Measurements from ENCODE around the gene GOLIM4.
"Not testable (repeated sequence)": the region's sequence is repeated elsewhere in the genome, so short reads cannot be mapped to it uniquely, and the experiment has no call there.

GOLIM4 gene

GRCh38 chr3:168071591-168072322 is 24.0 kb downstream of the GOLIM4 start:
- DNase-seq: no peak

- no peak for DNase-seq
These were observed 24.8 kb downstream of the GOLIM4 start for GRCh38 chr3:168070919-168071318.

- DNase-seq: no peak
These were observed 27.4 kb downstream of the GOLIM4 start for GRCh38 chr3:168068346-168068745.

GRCh38 chr3:168066882-168067281 is 28.8 kb downstream of the GOLIM4 start:
- DNase-seq: no peak

- DNase-seq: peak in 1 of 3 experiments; percentile 31
These were observed 30.2 kb downstream of the GOLIM4 start for GRCh38 chr3:168065569-168065968.

GRCh38 chr3:168063122-168063521 is 32.6 kb downstream of the GOLIM4 start:
- DNase-seq: no peak

GRCh38 chr3:168062679-168063078 is 33.0 kb downstream of the GOLIM4 start:
- no peak for DNase-seq

- no peak for DNase-seq
These were observed 34.3 kb downstream of the GOLIM4 start for GRCh38 chr3:168061332-168061996.

- DNase-seq: no peak
These were observed 35.4 kb downstream of the GOLIM4 start for GRCh38 chr3:168060317-168060716.

- no peak for DNase-seq
These were observed 37.2 kb downstream of the GOLIM4 start for GRCh38 chr3:168058481-168058880.

- DNase-seq: not testable (repeated sequence)
These were observed 39.1 kb downstream of the GOLIM4 start for GRCh38 chr3:168056398-168057230.

- DNase-seq: no peak
These were observed 41.3 kb downstream of the GOLIM4 start for GRCh38 chr3:168054447-168054846.

GRCh38 chr3:168053115-168053514 is 42.6 kb downstream of the GOLIM4 start:
- no peak for DNase-seq

GRCh38 chr3:168052515-168052914 is 43.2 kb downstream of the GOLIM4 start:
- peak in 1 of 3 experiments; percentile 52 for DNase-seq

GRCh38 chr3:168051531-168052471 is 43.9 kb downstream of the GOLIM4 start:
- DNase-seq: peak in 1 of 3 experiments; percentile 62

- DNase-seq: peak in 1 of 3 experiments; percentile 38
These were observed 44.7 kb downstream of the GOLIM4 start for GRCh38 chr3:168051070-168051469.

GRCh38 chr3:168049367-168049974 is 46.3 kb downstream of the GOLIM4 start:
- no peak for DNase-seq

GRCh38 chr3:168048414-168049330 is 47.1 kb downstream of the GOLIM4 start:
- no peak for DNase-seq

- DNase-seq: no peak
These were observed 47.8 kb downstream of the GOLIM4 start for GRCh38 chr3:168047936-168048335.

GRCh38 chr3:168047190-168047795 is 48.4 kb downstream of the GOLIM4 start:
- peak; percentile 70 to 94 (median 79) for DNase-seq
